Upper lobe of left lung (tissue), 4 donors: ENCODE results near the gene GSTT2B.

Experiments
- EP300 ChIP-seq, 4 donors: sonication (generic); formaldehyde crosslinking; IDR thresholded peaks; one replicate each; pipeline ENCODE4 v1.5.1; 2017; ENCODE audit warnings: antibody characterized with exemption in 4 of 4, control low read depth in 2 of 4
- POLR2A ChIP-seq, 4 donors: fragments of 450-650 bp; IDR thresholded peaks; one replicate each; pipeline ENCODE4 v1.5.1; 2016 to 2017; ENCODE audit warnings: antibody characterized with exemption in 4 of 4, mild to moderate bottlenecking in 2 of 4
- TF ChIP-seq, protein P1 (sequence below), 6 experiments: fragments of 450-650 bp in 4 of 6; fragments of 200-600 bp in 2 of 6; sonication (generic) in 2 of 6; IDR thresholded peaks; one replicate each; pipeline ENCODE4 v1.5.1; 2016 to 2019; ENCODE audit warnings: antibody characterized with exemption in 6 of 6

DNA sequence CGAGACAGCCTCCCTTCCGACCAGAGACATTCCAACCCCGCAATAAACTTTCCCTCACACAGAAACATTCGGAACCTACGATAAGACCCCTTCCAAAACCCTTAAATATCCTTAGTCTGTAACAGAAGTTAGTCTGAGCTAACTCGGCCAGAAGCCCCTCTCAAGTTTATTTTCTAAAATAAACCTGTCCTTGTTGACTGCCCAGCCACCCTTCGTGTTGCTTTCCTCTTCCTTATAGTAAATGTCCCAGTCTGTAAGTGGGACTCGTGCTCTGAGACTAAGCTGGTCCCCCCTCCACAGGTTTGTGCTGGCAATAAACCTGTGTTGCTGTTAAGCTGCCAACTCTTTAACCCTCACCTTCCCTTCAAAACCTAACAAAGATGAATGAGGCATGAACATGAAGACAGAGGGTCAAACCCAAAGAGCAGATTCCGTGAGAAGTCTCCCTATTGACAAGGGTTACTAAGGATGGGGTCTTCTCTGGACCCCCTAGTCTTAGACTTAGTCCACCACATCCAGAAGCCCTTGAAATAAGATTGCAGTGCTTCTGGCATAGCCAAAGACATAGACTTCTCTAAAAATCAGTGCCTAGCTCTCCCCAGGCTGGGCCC lies 48.6 kb downstream of the GSTT2B start:
- TF ChIP-seq, protein P1, sequence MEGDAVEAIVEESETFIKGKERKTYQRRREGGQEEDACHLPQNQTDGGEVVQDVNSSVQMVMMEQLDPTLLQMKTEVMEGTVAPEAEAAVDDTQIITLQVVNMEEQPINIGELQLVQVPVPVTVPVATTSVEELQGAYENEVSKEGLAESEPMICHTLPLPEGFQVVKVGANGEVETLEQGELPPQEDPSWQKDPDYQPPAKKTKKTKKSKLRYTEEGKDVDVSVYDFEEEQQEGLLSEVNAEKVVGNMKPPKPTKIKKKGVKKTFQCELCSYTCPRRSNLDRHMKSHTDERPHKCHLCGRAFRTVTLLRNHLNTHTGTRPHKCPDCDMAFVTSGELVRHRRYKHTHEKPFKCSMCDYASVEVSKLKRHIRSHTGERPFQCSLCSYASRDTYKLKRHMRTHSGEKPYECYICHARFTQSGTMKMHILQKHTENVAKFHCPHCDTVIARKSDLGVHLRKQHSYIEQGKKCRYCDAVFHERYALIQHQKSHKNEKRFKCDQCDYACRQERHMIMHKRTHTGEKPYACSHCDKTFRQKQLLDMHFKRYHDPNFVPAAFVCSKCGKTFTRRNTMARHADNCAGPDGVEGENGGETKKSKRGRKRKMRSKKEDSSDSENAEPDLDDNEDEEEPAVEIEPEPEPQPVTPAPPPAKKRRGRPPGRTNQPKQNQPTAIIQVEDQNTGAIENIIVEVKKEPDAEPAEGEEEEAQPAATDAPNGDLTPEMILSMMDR (IDR thresholded peaks at IDR 0.05): no peak
- TF ChIP-seq POLR2A (IDR thresholded peaks at IDR 0.05) (no peak), EP300 (IDR thresholded peaks at IDR 0.05) (no peak)
